Hepatocyte (in vitro differentiated cells): ENCODE results near the gene RECK. TPM values are rescaled to one million over a fixed set of nuclear protein-coding genes. Genes with fewer than 3 reads are reported as not detected.
"Not testable (repeated sequence)": the region's sequence is repeated elsewhere in the genome, so short reads cannot be mapped to it uniquely, and the experiment has no call there.

ENCODE experiments used
- DNase-seq: peaks from one replicate; pipeline ENCODE4 v3.0.0-alpha.2; 2016; ENCODE audit warnings: low spot score
- H2AFZ ChIP-seq: fragments of 200-600 bp; sonication (generic); 2 replicates; pipeline ENCODE4 v1.6.0; 2016; ENCODE audit warnings: antibody characterized with exemption, mild to moderate bottlenecking
- H3K27ac ChIP-seq: fragments of 200-600 bp; sonication (generic); 2 replicates; pipeline ENCODE4 v1.5.1; 2016; ENCODE audit warnings: mild to moderate bottlenecking
- H3K27me3 ChIP-seq: fragments of 200-600 bp; sonication (generic); 2 replicates; pipeline ENCODE4 v1.6.1; 2016
- H3K36me3 ChIP-seq: fragments of 200-600 bp; sonication (generic); replicated peaks from 2 replicates; pipeline ENCODE4 v1.5.1; 2016; ENCODE audit warnings: low read depth; ENCODE audit not compliant: insufficient read depth
- H3K4me1 ChIP-seq: fragments of 200-600 bp; sonication (generic); 2 replicates; pipeline ENCODE4 v1.5.1; 2016; ENCODE audit warnings: mild to moderate bottlenecking, moderate library complexity; ENCODE audit not compliant: insufficient read depth
- H3K4me2 ChIP-seq: fragments of 200-600 bp; sonication (generic); 2 replicates; pipeline ENCODE4 v1.6.0; 2016
- H3K4me3 ChIP-seq: fragments of 200-600 bp; sonication (generic); 2 replicates; pipeline ENCODE4 v1.5.1; 2016; ENCODE audit warnings: mild to moderate bottlenecking
- H3K79me2 ChIP-seq: fragments of 200-600 bp; sonication (generic); 2 replicates; pipeline ENCODE4 v1.6.0; 2017; ENCODE audit warnings: mild to moderate bottlenecking
- H3K9me2 ChIP-seq: fragments of 200-600 bp; sonication (generic); replicated peaks from 2 replicates; pipeline ENCODE4 v1.6.0; 2017; ENCODE audit warnings: mild to moderate bottlenecking; ENCODE audit not compliant: insufficient read depth
- H3K9me3 ChIP-seq: fragments of 200-600 bp; sonication (generic); 2 replicates; pipeline ENCODE4 v1.5.1; 2016; ENCODE audit warnings: low read depth, mild to moderate bottlenecking
- H4K20me1 ChIP-seq: fragments of 200-600 bp; sonication (generic); 2 replicates; pipeline ENCODE4 v1.6.0; 2016; ENCODE audit warnings: mild to moderate bottlenecking; ENCODE audit not compliant: insufficient read depth, poor library complexity, severe bottlenecking
- EZH2 ChIP-seq: fragments of 200-600 bp; sonication (generic); IDR thresholded peaks from 2 replicates; pipeline ENCODE4 v1.6.1; 2016; ENCODE audit warnings: antibody characterized with exemption, mild to moderate bottlenecking, borderline replicate concordance
- EZH2phosphoT487 ChIP-seq: fragments of 200-600 bp; sonication (generic); IDR thresholded peaks from one replicate; pipeline ENCODE4 v1.6.1; 2018; ENCODE audit warnings: antibody characterized with exemption, mild to moderate bottlenecking, low read depth, moderate library complexity; ENCODE audit not compliant: unreplicated experiment, severe bottlenecking
- WGBS: methylation state at CpG from one replicate; pipeline ENCODE4 v1.1.6; 2016; ENCODE audit warnings: low lambda C conversion rate; ENCODE audit errors: missing lambda C conversion rate; 5-methylcytosine and 5-hydroxymethylcytosine counted together
- polyA plus RNA-seq: library from polyadenylated mRNA; unstranded; fragments of >200 nt; fragmentation: Nextera tagmentation; extraction: Ambion mirVana; gene quantifications from 2 replicates; pipeline ENCODE4 v1.2.1, GENCODE V29; 2016
- total RNA-seq: library from RNA; depleted of rRNA; stranded (reverse); fragments of >200 nt; gene quantifications from 2 replicates; pipeline ENCODE4 v1.2.3, GENCODE V29; 2014
- TF ChIP-seq, protein P1 (sequence below): fragments of 200-600 bp; sonication (generic); IDR thresholded peaks from 2 replicates; pipeline ENCODE4 v1.5.1; 2016; ENCODE audit warnings: antibody characterized with exemption, mild to moderate bottlenecking; ENCODE audit not compliant: poor library complexity

The RECK gene
- total and polyA plus RNA-seq, 2 experiments from 2014 or later, result 13.5 to 15.3 TPM

DNA sequence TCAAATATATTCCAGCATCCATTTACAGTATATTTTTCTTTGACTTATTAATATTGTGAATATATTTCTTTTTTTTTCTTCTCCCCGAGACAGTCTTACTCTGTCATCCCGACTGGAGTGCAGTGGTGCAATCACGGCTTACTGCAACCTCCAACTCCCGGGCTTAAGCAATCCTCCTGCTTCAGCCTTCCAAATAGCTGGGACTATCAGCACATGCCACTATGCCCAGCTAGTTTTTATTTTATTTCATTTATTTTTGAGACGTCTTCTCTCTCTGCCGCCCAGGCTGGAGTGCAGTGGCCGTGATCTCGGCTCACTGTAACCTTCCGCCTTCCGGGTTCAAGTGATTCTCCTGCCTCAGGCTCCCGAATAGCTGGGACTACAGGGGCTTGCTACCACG lies 92.4 kb downstream of the RECK start:
- Histone ChIP-seq H2AFZ (no peak overlapping the region), H3K9me2 (no peaks in the 10 kb centered on the region), H3K36me3 (no peaks in the 10 kb centered on the region), H3K27ac (no peak overlapping the region), H4K20me1 (no peaks in the 10 kb centered on the region), H3K4me2 (no peak overlapping the region), H3K79me2 (no peaks in the 10 kb centered on the region), H3K9me3 (no peaks in the 10 kb centered on the region), H3K4me3 (no peak overlapping the region), H3K4me1 (no peaks in the 10 kb centered on the region), H3K27me3 (peaks cover 2% of the 10 kb centered on the region)
- TF ChIP-seq, protein P1, sequence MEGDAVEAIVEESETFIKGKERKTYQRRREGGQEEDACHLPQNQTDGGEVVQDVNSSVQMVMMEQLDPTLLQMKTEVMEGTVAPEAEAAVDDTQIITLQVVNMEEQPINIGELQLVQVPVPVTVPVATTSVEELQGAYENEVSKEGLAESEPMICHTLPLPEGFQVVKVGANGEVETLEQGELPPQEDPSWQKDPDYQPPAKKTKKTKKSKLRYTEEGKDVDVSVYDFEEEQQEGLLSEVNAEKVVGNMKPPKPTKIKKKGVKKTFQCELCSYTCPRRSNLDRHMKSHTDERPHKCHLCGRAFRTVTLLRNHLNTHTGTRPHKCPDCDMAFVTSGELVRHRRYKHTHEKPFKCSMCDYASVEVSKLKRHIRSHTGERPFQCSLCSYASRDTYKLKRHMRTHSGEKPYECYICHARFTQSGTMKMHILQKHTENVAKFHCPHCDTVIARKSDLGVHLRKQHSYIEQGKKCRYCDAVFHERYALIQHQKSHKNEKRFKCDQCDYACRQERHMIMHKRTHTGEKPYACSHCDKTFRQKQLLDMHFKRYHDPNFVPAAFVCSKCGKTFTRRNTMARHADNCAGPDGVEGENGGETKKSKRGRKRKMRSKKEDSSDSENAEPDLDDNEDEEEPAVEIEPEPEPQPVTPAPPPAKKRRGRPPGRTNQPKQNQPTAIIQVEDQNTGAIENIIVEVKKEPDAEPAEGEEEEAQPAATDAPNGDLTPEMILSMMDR, result no peak
- TF ChIP-seq EZH2 (no peak), EZH2phosphoT487 (no peak)
- 94% methylated on average over 12 of the region's 12 CpGs for WGBS
- no peak for DNase-seq

DNA sequence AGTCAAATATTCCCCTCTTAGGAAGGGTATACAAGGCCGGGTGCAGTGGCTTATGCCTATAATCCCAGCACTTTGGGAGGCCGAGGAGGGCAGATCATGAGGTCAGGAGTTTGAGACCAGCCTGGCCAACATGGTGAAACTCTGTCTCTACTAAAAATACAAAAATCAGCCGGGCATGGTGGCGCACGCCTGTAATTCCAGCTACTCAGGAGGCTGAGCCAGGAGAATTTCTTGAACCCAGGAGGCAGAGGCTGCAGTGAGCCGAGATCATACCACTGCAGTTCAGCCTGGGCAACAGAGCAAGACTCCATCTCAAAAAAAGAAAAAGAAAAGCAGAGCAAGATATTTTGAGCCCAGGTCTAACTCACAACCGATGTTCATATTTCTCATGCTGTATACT lies 95.0 kb downstream of the RECK start:
- H3K4me2 ChIP-seq, H3K4me1 ChIP-seq, H3K9me3 ChIP-seq, H3K4me3 ChIP-seq, H3K36me3 ChIP-seq, DNase-seq, H2AFZ ChIP-seq, H3K9me2 ChIP-seq, H3K79me2 ChIP-seq, H4K20me1 ChIP-seq, H3K27ac ChIP-seq: not testable (repeated sequence)
- 91% methylated on average over 7 of the region's 7 CpGs for WGBS
- peaks cover 17% of the 10 kb centered on the region for H3K27me3 ChIP-seq

DNA sequence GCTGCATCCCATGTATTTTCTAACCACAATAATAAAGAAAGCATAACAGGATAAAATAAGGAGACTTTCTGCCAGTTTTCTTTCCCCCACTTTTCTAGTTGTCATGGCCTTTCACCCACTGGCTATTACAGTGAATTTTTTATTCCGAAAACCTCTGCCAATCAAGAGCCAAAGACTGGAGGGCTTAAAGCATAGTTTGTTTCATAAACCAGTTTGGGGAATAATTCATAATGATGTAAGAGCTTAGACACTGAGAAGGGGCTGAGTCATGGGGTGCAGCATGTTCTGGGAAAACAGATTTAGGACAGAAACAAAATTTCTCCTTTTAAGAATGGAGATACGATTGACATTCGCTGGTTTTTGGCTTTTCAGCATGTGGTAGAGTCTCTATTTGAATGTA lies 95.4 kb downstream of the RECK start:
- no peaks in the 10 kb centered on the region for H4K20me1 ChIP-seq
- H3K79me2 ChIP-seq, result no peaks in the 10 kb centered on the region
- H3K9me2 ChIP-seq, result no peaks in the 10 kb centered on the region
- H3K4me3 ChIP-seq, result no peak overlapping the region
- H3K27ac ChIP-seq, result no peak overlapping the region
- peaks cover 19% of the 10 kb centered on the region for H3K27me3 ChIP-seq
- no peak overlapping the region for H2AFZ ChIP-seq
- no peaks in the 10 kb centered on the region for H3K36me3 ChIP-seq
- no peak overlapping the region for H3K4me2 ChIP-seq
- no peak for DNase-seq
- 57% methylated on average over 3 of the region's 3 CpGs for WGBS
- H3K4me1 ChIP-seq, result peaks cover 5% of the 10 kb centered on the region
- H3K9me3 ChIP-seq, result no peaks in the 10 kb centered on the region
- TF ChIP-seq EZH2phosphoT487, result no peak
- TF ChIP-seq, protein P1, result no peak
- no peak for TF ChIP-seq EZH2

DNA sequence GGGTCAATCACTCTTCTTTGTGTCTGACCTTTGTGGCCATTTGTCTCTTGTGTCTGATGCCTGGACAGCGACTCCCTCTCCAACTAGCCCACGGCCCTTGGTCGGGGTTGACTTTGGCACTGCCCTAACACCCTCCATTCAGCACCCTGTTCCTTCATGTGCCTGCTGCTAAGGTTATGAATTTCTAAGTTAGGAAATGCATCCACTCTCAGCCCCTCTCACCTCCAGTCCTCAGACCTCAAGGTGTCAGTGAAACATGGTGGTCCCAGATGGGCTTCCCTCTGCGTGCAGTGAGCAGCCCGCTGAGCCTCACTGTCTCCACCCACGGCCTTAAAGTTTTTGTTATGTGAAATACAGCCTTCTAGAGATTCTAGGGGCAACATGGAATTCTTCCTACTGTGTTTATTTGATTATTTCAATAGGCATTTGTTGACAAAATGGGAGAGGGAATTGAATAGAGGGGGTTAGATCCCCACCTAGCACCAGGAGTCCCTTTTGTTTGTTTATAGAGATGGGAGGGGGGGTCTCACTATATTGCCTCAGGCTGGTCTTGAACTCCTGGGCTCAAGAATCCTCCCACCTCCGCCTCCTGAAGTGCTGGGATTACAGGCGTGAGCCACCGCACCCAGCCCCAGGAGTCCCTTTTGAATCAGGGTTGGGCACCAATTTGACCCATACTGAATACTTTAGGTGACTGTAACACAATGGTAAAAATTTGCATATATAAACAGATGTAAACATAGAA lies 98.2 kb downstream of the RECK start:
- Histone ChIP-seq H3K27me3 (peaks cover 35% of the 10 kb centered on the region), H3K36me3 (no peaks in the 10 kb centered on the region), H4K20me1 (no peaks in the 10 kb centered on the region), H3K9me2 (no peaks in the 10 kb centered on the region), H3K27ac (no peak overlapping the region), H3K9me3 (no peaks in the 10 kb centered on the region), H3K4me1 (peaks cover 9% of the 10 kb centered on the region), H3K4me2 (no peak overlapping the region), H3K4me3 (no peak overlapping the region), H3K79me2 (no peaks in the 10 kb centered on the region), H2AFZ (no peak overlapping the region)
- 36% methylated on average over 8 of the region's 9 CpGs for WGBS
- TF ChIP-seq, protein P1, result no peak
- TF ChIP-seq EZH2phosphoT487 (no peak), EZH2 (no peak)
- no peak for DNase-seq
